ENCODE data around the gene TAC3. TPM values are rescaled to one million over a fixed set of nuclear protein-coding genes. Genes with fewer than 3 reads are reported as not detected.

The TAC3 gene
- total RNA-seq, 6 experiments from 2014 or later = not detected

GRCh38 chr12:57044889-57045288 lies 28.6 kb upstream of the TAC3 start:
- 89% methylated on average over 3 of the region's 3 CpGs for WGBS (ENCODE audit: insufficient coverage, low coverage, low lambda C conversion rate, missing lambda C conversion rate)
- Histone ChIP-seq H3K27me3 (no peaks in the 10 kb centered on the region), H3K36me3 (no peaks in the 10 kb centered on the region), H3K27ac (no peak overlapping the region), H3K9me3 (no peaks in the 10 kb centered on the region), H3K4me3 (no peak overlapping the region), H3K4me1 (no peaks in the 10 kb centered on the region)
- ATAC-seq = no peak
- DNase-seq = no peak
- intact Hi-C loops (cut with DNase I) = no loop called here
- TF ChIP-seq CTCF (IDR thresholded peaks at IDR 0.05) (no peak), POLR2A (IDR thresholded peaks at IDR 0.05) (no peak)

GRCh38 chr12:57044468-57044867 lies 28.1 kb upstream of the TAC3 start:
- H3K9me3 ChIP-seq = no peaks in the 10 kb centered on the region
- no peaks in the 10 kb centered on the region for H3K36me3 ChIP-seq
- H3K27me3 ChIP-seq = no peaks in the 10 kb centered on the region
- no peak overlapping the region for H3K27ac ChIP-seq
- ATAC-seq (no peak), DNase-seq (no peak)
- 84% methylated on average over 5 of the region's 6 CpGs for WGBS (ENCODE audit: insufficient coverage, low coverage, low lambda C conversion rate, missing lambda C conversion rate)
- TF ChIP-seq CTCF (IDR thresholded peaks at IDR 0.05) (no peak), POLR2A (IDR thresholded peaks at IDR 0.05) (no peak)
- H3K4me3 ChIP-seq = no peak overlapping the region
- intact Hi-C loops (cut with DNase I) = no loop called here
- H3K4me1 ChIP-seq = no peaks in the 10 kb centered on the region

- Histone ChIP-seq H3K27me3 (no peaks in the 10 kb centered on the region), H3K27ac (no peak overlapping the region), H3K4me3 (no peak overlapping the region), H3K4me1 (no peaks in the 10 kb centered on the region), H3K9me3 (no peaks in the 10 kb centered on the region), H3K36me3 (no peaks in the 10 kb centered on the region)
- 100% methylated on average over 2 of the region's 2 CpGs for WGBS (ENCODE audit: insufficient coverage, low coverage, low lambda C conversion rate, missing lambda C conversion rate)
- DNase-seq (no peak), ATAC-seq (no peak)
- TF ChIP-seq CTCF (IDR thresholded peaks at IDR 0.05) = no peak
- TF ChIP-seq POLR2A (IDR thresholded peaks at IDR 0.05) = no peak
- intact Hi-C loops (cut with DNase I) = no loop called here
These were observed 26.4 kb upstream of the TAC3 start for GRCh38 chr12:57042695-57043094.

GRCh38 chr12:57040750-57041149 lies 24.4 kb upstream of the TAC3 start:
- no peak overlapping the region for H3K27ac ChIP-seq
- ATAC-seq (no peak), DNase-seq (no peak)
- 42% methylated on average over 2 of the region's 2 CpGs for WGBS (ENCODE audit: insufficient coverage, low coverage, low lambda C conversion rate, missing lambda C conversion rate)
- H3K4me3 ChIP-seq = no peak overlapping the region
- intact Hi-C loops (cut with DNase I) = no loop called here
- no peak for TF ChIP-seq POLR2A (IDR thresholded peaks at IDR 0.05)
- no peak for TF ChIP-seq CTCF (IDR thresholded peaks at IDR 0.05)
- H3K36me3 ChIP-seq = no peaks in the 10 kb centered on the region
- no peaks in the 10 kb centered on the region for H3K9me3 ChIP-seq
- H3K4me1 ChIP-seq = no peaks in the 10 kb centered on the region
- H3K27me3 ChIP-seq = no peaks in the 10 kb centered on the region

GRCh38 chr12:57040211-57040610 lies 23.9 kb upstream of the TAC3 start:
- WGBS (ENCODE audit: insufficient coverage, low coverage, low lambda C conversion rate, missing lambda C conversion rate) = 82% methylated on average over 4 of the region's 4 CpGs
- DNase-seq (no peak), ATAC-seq (no peak)
- no peaks in the 10 kb centered on the region for H3K4me1 ChIP-seq
- no peaks in the 10 kb centered on the region for H3K9me3 ChIP-seq
- TF ChIP-seq CTCF (IDR thresholded peaks at IDR 0.05) = no peak
- no peak for TF ChIP-seq POLR2A (IDR thresholded peaks at IDR 0.05)
- H3K27ac ChIP-seq = no peak overlapping the region
- intact Hi-C loops (cut with DNase I) = no loop called here
- no peaks in the 10 kb centered on the region for H3K36me3 ChIP-seq
- no peak overlapping the region for H3K4me3 ChIP-seq
- no peaks in the 10 kb centered on the region for H3K27me3 ChIP-seq

All from right lobe of liver (tissue), 6 donors.